HEK293 (cell line): Measurements from ENCODE around the gene FIBCD1.

Experiments
- CTCF ChIA-PET: fragments of 350-600 bp; formaldehyde crosslinking; extraction: SDS; loops from one replicate; lab custom pipeline; 2021; ENCODE audit warnings: antibody characterized with exemption; lab: Yijun Ruan, JAX
- POLR2A ChIA-PET: fragments of 300-600 bp; formaldehyde crosslinking; extraction: SDS; loops from one replicate; lab custom pipeline; 2020; ENCODE audit warnings: antibody characterized with exemption, inconsistent platforms; lab: Yijun Ruan, JAX
- H3K27ac ChIP-seq: fragments of 200-500 bp; sonication (Bioruptor generic); 2 replicates; pipeline ENCODE4 v1.5.1; 2014; ENCODE audit warnings: low read depth, low read length, control low read depth, inconsistent platforms; ENCODE audit errors: extremely low read depth
- H3K36me3 ChIP-seq, 2 experiments: fragments of 200-500 bp in 1 of 2; sonication (Bioruptor generic) in 1 of 2; 1 replicate in 1 of 2; 2 replicates in 1 of 2; pipeline ENCODE4 v1.5.1; 2014 to 2017; ENCODE audit warnings: inconsistent platforms in 2 of 2, low read length in 2 of 2; ENCODE audit not compliant: control insufficient read depth in 2 of 2, insufficient read depth in 1 of 2
- H3K4me1 ChIP-seq: fragments of 200-500 bp; sonication (Bioruptor generic); 2 replicates; pipeline ENCODE4 v1.5.1; 2014; ENCODE audit warnings: mild to moderate bottlenecking, low read length, inconsistent platforms; ENCODE audit not compliant: control insufficient read depth, insufficient read depth
- H3K4me3 ChIP-seq: 2 replicates; pipeline ENCODE4 v1.5.1; 2011; ENCODE audit warnings: low read depth, mild to moderate bottlenecking, control low read depth, low read length, moderate library complexity
- H3K9me3 ChIP-seq: fragments of 200-500 bp; sonication (Bioruptor generic); 2 replicates; pipeline ENCODE4 v1.5.1; 2014; ENCODE audit warnings: low read depth, low read length, inconsistent platforms; ENCODE audit not compliant: control insufficient read depth, insufficient read depth
- ATF2 ChIP-seq: fragments of 450-650 bp; formaldehyde crosslinking; IDR thresholded peaks from 2 replicates; pipeline ENCODE4 v1.5.1; 2016; ENCODE audit warnings: missing biosample characterization, missing genetic modification characterization, low read depth
- EGR2 ChIP-seq: fragments of 450-650 bp; formaldehyde crosslinking; IDR thresholded peaks from 2 replicates; pipeline ENCODE4 v1.5.1; 2016; ENCODE audit warnings: low read depth, missing biosample characterization, missing genetic modification characterization
- KLF10 ChIP-seq: fragments of 450-650 bp; IDR thresholded peaks from 2 replicates; pipeline ENCODE4 v1.5.1; 2018; ENCODE audit warnings: missing biosample characterization, mild to moderate bottlenecking, missing genetic modification characterization
- ZIC2 ChIP-seq: fragments of 450-650 bp; formaldehyde crosslinking; IDR thresholded peaks from 2 replicates; pipeline ENCODE4 v1.5.1; 2016; ENCODE audit warnings: missing biosample characterization, missing genetic modification characterization
- ZNF10 ChIP-seq: fragments of 450-650 bp; formaldehyde crosslinking; IDR thresholded peaks from 2 replicates; pipeline ENCODE4 v1.5.1; 2017; ENCODE audit warnings: missing biosample characterization, missing genetic modification characterization
- ZNF366 ChIP-seq: fragments of 450-650 bp; formaldehyde crosslinking; conservative IDR thresholded peaks from 2 replicates; pipeline ENCODE4 v1.5.1; 2016; ENCODE audit warnings: missing biosample characterization, missing genetic modification characterization
- ZNF518A ChIP-seq: fragments of 450-650 bp; formaldehyde crosslinking; conservative IDR thresholded peaks from 2 replicates; pipeline ENCODE4 v1.5.1; 2016; ENCODE audit warnings: low read depth, missing biosample characterization, missing genetic modification characterization
- ZNF624 ChIP-seq: fragments of 450-650 bp; formaldehyde crosslinking; IDR thresholded peaks from 2 replicates; pipeline ENCODE4 v1.5.1; 2017; ENCODE audit warnings: missing biosample characterization, missing genetic modification characterization
- ZNF76 ChIP-seq: fragments of 450-650 bp; formaldehyde crosslinking; IDR thresholded peaks from 2 replicates; pipeline ENCODE4; 2016; ENCODE audit warnings: low read depth, missing biosample characterization, missing genetic modification characterization, borderline replicate concordance
- ZNF837 ChIP-seq: fragments of 450-650 bp; formaldehyde crosslinking; IDR thresholded peaks from 2 replicates; pipeline ENCODE4 v1.5.1; 2016; ENCODE audit warnings: missing biosample characterization, missing genetic modification characterization
- TF ChIP-seq, protein P1 (sequence below): fragments of 450-650 bp; formaldehyde crosslinking; IDR thresholded peaks from 2 replicates; pipeline ENCODE4 v1.5.1; 2016; ENCODE audit warnings: missing biosample characterization, missing genetic modification characterization
- TF ChIP-seq, protein P2 (sequence below): fragments of 450-650 bp; formaldehyde crosslinking; IDR thresholded peaks from 2 replicates; pipeline ENCODE4 v1.5.1; 2016; ENCODE audit warnings: missing biosample characterization, missing genetic modification characterization

FIBCD1 gene

DNA sequence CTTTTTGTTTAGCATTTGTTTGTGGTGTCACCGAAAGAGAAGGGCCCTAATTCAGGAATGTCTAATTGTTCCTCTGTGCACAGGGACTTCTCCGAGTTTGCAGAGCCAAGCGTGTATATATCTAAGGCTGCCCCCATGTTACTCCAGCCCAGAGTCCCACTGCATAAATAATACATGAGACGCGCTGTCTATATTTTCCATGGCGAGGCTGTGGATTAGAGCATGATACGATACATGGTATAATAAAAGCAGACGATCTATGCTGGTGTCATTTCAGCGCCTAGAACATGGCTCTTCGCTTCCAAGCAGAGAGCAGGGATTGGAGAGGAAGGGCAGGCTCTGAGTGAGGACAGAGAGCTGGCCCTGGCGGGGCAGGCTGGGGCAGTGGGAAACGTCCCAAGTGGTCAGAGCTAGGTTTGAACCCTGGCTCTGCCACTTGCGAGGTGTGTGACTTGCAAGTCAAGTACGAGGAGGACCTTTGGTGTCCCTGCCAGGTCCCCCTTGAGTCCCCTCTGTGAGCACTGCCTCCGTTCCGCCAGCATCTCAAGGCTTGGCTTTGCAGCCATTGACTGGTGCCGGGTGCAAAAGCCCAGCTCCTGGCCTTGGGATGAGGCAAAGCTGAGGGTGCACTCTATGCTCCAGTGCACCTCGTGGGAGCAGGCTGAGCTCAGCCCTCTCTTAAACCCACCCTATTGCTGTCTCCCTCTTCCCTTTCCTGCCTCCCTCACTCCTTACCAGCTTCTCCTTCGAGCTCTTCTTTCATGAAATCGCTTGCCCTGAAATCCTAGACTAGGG, 40.7 kb upstream of the FIBCD1 start (continued):
- TF ChIP-seq, protein P1, sequence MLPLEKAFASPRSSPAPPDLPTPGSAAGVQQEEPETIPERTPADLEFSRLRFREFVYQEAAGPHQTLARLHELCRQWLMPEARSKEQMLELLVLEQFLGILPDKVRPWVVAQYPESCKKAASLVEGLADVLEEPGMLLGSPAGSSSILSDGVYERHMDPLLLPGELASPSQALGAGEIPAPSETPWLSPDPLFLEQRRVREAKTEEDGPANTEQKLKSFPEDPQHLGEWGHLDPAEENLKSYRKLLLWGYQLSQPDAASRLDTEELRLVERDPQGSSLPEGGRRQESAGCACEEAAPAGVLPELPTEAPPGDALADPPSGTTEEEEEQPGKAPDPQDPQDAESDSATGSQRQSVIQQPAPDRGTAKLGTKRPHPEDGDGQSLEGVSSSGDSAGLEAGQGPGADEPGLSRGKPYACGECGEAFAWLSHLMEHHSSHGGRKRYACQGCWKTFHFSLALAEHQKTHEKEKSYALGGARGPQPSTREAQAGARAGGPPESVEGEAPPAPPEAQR = no peak
- TF ChIP-seq ZNF837 (tag by site-specific recombination) (no peak), ATF2 (no peak), ZNF518A (no peak), EGR2 (no peak), ZNF10 (tag by site-specific recombination) (no peak), KLF10 (tag by site-specific recombination) (no peak), ZIC2 (tag by site-specific recombination) (no peak)

DNA sequence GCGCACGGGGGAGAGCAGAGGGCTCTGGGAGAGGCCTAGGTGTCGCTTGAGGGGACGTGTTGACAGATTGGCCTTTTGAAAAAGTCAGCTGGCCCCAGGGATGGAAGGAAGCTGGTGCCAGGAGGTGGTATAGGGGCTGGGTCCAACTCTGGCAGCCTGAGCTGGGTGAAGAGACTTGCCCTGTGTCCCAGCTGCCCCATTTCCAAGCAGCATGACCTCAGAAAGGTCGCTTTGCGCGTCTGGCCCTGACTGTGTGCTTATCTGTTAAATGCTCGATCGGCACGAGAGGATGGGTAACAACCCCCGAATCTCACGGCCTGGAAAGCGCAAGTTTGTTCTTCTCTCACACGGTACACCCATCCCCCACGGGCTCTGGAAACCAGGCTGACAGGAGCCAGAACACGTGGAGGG, 38.8 kb upstream of the FIBCD1 start:
- POLR2A ChIA-PET = no interaction called here
- H3K27ac ChIP-seq = no peak overlapping the region
- H3K4me3 ChIP-seq = no peak overlapping the region
- CTCF ChIA-PET = interaction anchor here (0.6 to 1.1 kb wide), 2 partner anchors 21 to 147 kb away, joined by 3 read pairs; no protein-coding TSS in a partner anchor
- no peaks in the 10 kb centered on the region for H3K36me3 ChIP-seq
- H3K4me1 ChIP-seq = no peaks in the 10 kb centered on the region
- no peaks in the 10 kb centered on the region for H3K9me3 ChIP-seq
- no peak for TF ChIP-seq ZNF624 (tag by site-specific recombination)
- no peak for TF ChIP-seq ZNF76 (tag by site-specific recombination)

DNA sequence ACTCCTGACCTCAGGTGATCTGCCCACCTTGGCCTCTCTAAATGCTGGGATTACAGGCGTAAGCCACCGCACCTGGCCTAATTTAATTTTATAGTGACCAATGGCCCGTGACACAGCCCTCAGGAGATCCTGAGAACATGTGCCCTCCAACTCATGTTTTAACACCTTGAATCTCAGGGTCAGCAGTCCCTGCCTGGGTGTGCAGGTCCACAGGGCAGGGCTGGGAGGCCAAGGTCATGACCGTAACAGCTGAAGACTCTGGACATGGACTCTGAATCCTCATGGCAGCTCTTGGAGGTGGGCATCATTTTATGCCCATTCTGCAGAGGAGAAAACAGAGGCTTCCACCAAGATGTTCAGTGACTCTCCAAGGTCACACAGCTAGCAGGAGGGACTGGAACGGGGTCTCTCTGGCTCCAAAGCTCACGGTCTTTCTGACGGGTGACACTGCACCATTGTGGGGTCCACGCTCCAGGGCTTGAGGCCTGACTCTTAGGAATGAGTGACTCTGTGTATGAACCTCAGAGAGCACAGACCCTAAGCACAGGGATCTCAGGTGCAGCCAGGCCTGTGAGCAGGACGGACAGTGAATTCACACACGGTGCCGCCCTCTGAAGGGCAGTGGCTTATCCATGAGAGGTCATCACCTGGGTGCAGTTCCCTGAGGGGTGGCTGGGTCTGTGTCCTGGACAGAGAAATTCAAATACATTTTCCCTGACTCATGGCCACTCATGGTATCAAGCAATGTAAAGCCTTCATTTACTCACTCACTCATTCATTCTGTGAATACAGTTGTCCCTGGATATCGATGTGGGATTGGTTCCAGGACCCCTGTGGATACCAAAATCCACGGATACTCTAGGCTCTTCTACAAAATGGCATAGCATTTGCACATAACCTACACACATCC, 37.1 kb upstream of the FIBCD1 start:
- H3K4me3 ChIP-seq = no peak overlapping the region
- ChIA-PET CTCF (interaction anchor here (1.1 kb wide), 1 partner anchor 76 kb away, joined by 5 read pairs; no protein-coding TSS in a partner anchor), POLR2A (no interaction called here)
- H3K27ac ChIP-seq = no peak overlapping the region
- H3K36me3 ChIP-seq = no peaks in the 10 kb centered on the region
- H3K4me1 ChIP-seq = no peaks in the 10 kb centered on the region
- no peaks in the 10 kb centered on the region for H3K9me3 ChIP-seq
- TF ChIP-seq, protein P2, sequence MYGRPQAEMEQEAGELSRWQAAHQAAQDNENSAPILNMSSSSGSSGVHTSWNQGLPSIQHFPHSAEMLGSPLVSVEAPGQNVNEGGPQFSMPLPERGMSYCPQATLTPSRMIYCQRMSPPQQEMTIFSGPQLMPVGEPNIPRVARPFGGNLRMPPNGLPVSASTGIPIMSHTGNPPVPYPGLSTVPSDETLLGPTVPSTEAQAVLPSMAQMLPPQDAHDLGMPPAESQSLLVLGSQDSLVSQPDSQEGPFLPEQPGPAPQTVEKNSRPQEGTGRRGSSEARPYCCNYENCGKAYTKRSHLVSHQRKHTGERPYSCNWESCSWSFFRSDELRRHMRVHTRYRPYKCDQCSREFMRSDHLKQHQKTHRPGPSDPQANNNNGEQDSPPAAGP (tag by site-specific recombination) = no peak
- TF ChIP-seq ZNF366 (tag by site-specific recombination) = no peak
